Suprapubic skin (tissue), 4 donors: ENCODE results near the gene SLC47A2. TPM values are rescaled to one million over a fixed set of nuclear protein-coding genes. Genes with fewer than 3 reads are reported as not detected.
A peak's percentile ranks its signal among the peaks of the same experiment; 100 is the strongest.

ENCODE experiments used
- DNase-seq, 2 donors: peaks; one replicate each; pipeline ENCODE4 v3.0.0-alpha.2; 2019; ENCODE audit warnings: low spot score in 2 of 2
- H3K27ac ChIP-seq: fragments of 200-600 bp; sonication (generic); one replicate; pipeline ENCODE4 v1.5.1; 2019
- H3K27me3 ChIP-seq: fragments of 200-600 bp; sonication (generic); one replicate; pipeline ENCODE4 v1.5.1; 2019
- H3K36me3 ChIP-seq: fragments of 200-600 bp; sonication (generic); one replicate; pipeline ENCODE4 v1.5.1; 2019
- H3K4me1 ChIP-seq: fragments of 200-600 bp; sonication (generic); one replicate; pipeline ENCODE4 v1.5.1; 2019
- H3K4me3 ChIP-seq: fragments of 200-600 bp; sonication (generic); one replicate; pipeline ENCODE4 v1.5.1; 2019; ENCODE audit warnings: mild to moderate bottlenecking
- H3K9me3 ChIP-seq: fragments of 200-600 bp; sonication (generic); one replicate; pipeline ENCODE4 v1.5.1; 2019
- EP300 ChIP-seq: sonication (generic); formaldehyde crosslinking; IDR thresholded peaks from one replicate; pipeline ENCODE4 v1.6.1; 2017; ENCODE audit warnings: antibody characterized with exemption
- POLR2A ChIP-seq, 2 donors: fragments of 450-650 bp; IDR thresholded peaks; one replicate each; pipeline ENCODE4 v1.6.1; 2017; ENCODE audit warnings: antibody characterized with exemption in 2 of 2, mild to moderate bottlenecking in 2 of 2, moderate library complexity in 2 of 2
- POLR2AphosphoS5 ChIP-seq, 3 donors: sonication (generic); formaldehyde crosslinking; IDR thresholded peaks; one replicate each; pipeline ENCODE4 v1.6.1; 2017; ENCODE audit warnings: antibody characterized with exemption in 3 of 3
- WGBS: methylation state at CpG from one replicate; pipeline ENCODE4 v1.1.5; 2018; 5-methylcytosine and 5-hydroxymethylcytosine counted together
- total RNA-seq, 4 donors: library from RNA; depleted of rRNA; stranded (reverse); fragments of >200 nt; gene quantifications; one replicate each; pipeline ENCODE4 v1.1.0, GENCODE V29; 2016
- TF ChIP-seq, protein P1 (sequence below), 2 donors: fragments of 200-600 bp in 1 of 2; fragments of 450-650 bp in 1 of 2; sonication (generic) in 1 of 2; IDR thresholded peaks; one replicate each; pipeline ENCODE4 v1.5.1; 2016 to 2019; ENCODE audit warnings: antibody characterized with exemption in 2 of 2, mild to moderate bottlenecking in 1 of 2, moderate library complexity in 1 of 2

The SLC47A2 gene
- total RNA-seq, 4 donors from 2014 or later, result 0.96 to 7.9 (median 2.5) TPM; not detected in 1

DNA sequence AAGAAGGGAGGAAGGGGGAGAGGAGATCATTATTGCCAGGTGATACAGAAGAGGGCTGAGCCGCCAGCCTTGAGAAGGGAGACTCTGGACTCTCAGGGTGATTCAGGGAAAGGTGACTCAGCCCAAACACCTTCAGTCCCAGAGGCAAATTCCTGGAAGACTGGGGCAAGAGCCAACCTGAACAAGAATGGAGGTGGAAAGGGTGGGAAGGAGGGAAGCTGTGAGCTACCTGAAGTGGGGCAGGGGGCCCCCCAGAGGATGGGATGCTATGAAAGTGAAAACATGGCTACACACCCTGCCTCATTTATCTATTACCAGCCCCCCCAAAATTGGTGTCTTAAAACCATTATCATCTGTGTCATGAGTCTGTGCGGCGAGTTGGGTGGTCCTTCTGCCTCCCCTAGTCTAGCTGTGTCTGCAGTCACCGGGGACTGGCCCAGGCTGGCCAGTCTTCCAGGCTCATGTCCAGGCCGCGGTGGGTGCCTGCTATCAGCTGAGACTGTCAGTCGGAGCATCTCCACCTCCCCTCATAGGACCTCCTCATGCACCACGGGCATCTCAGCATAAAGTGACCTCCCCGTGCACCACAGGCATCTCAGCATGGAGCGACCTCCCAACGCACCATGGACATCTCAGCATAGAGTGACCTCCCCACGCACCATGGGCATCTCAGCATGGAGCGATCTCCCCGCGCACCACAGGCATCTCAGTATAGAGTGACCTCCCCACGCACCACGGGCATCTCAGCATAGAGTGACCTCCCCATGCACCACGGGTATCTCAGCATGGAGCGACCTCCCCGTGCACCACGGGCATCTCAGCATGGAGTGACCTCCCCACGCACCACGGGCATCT is 3.2 kb upstream of the SLC47A2 start:
- H3K27ac ChIP-seq, result no peak overlapping the region
- WGBS, result 88% methylated on average over 16 of the region's 23 CpGs
- peaks cover 63% of the 10 kb centered on the region for H3K4me1 ChIP-seq
- DNase-seq, result peak in 1 of 2 donors; percentile 59
- H3K4me3 ChIP-seq, result no peak overlapping the region
- no peak for TF ChIP-seq POLR2AphosphoS5 (IDR thresholded peaks at IDR 0.05)
- TF ChIP-seq, protein P1, sequence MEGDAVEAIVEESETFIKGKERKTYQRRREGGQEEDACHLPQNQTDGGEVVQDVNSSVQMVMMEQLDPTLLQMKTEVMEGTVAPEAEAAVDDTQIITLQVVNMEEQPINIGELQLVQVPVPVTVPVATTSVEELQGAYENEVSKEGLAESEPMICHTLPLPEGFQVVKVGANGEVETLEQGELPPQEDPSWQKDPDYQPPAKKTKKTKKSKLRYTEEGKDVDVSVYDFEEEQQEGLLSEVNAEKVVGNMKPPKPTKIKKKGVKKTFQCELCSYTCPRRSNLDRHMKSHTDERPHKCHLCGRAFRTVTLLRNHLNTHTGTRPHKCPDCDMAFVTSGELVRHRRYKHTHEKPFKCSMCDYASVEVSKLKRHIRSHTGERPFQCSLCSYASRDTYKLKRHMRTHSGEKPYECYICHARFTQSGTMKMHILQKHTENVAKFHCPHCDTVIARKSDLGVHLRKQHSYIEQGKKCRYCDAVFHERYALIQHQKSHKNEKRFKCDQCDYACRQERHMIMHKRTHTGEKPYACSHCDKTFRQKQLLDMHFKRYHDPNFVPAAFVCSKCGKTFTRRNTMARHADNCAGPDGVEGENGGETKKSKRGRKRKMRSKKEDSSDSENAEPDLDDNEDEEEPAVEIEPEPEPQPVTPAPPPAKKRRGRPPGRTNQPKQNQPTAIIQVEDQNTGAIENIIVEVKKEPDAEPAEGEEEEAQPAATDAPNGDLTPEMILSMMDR (IDR thresholded peaks at IDR 0.05), result no peak
- TF ChIP-seq EP300, result no peak
- TF ChIP-seq POLR2A (IDR thresholded peaks at IDR 0.05), result no peak
- H3K36me3 ChIP-seq, result no peaks in the 10 kb centered on the region
- H3K27me3 ChIP-seq, result no peaks in the 10 kb centered on the region
- H3K9me3 ChIP-seq, result no peaks in the 10 kb centered on the region

DNA sequence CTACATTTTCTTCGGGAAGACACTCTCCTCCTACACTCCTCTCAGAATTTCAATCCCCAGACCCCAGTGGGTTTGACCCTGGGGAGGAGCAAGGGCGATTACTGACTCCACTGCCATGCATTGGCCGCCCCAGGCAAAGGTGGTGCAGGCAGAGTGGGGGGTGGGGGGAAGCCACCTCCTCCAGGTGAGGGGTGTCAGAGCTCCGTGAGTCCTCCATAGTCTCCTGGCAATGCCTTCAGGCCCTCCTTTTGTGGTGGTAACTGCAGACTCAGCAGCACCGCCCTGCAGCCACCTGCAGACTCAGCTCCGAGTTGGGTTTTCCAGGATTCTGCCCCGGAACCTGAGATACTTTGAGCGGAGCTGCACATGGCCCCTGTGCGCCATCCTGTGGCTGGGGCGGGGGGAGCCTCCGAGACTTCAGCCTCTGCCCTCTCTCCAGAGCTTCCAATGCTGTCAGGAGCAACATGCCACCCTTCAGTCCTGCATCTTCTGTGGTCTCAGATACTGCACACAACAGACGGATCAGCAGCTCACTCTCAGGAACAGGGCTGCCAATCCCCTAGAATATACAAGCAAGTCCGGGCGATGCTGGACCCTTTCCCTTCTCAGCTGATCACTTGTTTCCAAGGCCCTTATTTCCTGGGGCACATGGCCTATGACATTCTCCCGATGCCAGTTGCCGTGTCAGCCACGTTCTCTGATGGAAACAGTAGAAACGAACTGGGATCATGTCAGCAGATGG is 2.4 kb upstream of the SLC47A2 start:
- peaks cover 55% of the 10 kb centered on the region for H3K4me1 ChIP-seq

DNA sequence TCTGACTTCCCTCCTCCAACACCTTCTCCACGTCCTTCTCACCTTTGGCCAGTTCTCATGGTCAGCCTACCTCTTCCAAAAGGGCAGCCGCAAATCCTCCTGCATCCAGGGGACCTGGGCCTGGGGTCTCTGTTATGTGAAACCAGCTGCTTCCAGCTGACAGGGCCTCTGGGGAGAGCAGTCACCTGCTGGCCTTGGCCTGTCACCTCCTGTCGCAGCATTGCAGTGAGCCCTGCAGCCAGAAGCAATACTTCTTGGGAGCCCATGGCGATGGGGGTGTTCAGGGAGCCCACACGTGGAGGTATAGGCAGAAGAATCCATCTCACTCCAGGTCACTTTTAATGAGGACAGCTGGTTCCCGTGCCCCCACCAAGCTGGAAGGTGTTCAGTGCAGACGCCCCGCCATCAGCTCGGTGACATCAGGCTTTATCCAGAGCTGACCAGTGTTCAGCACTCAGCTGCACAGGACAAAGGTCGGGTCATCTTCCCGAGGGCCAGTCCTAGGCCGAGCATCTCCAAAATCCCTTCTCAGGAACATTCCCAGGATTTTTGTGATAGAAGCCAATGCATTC is 1.7 kb upstream of the SLC47A2 start:
- Histone ChIP-seq H3K4me1 (peaks cover 54% of the 10 kb centered on the region), H3K9me3 (no peaks in the 10 kb centered on the region), H3K4me3 (no peak overlapping the region), H3K27ac (no peak overlapping the region), H3K36me3 (no peaks in the 10 kb centered on the region), H3K27me3 (no peaks in the 10 kb centered on the region)
- 80% methylated on average over 12 of the region's 12 CpGs for WGBS
- TF ChIP-seq POLR2AphosphoS5 (IDR thresholded peaks at IDR 0.05), result no peak
- no peak for TF ChIP-seq EP300
- no peak for TF ChIP-seq POLR2A (IDR thresholded peaks at IDR 0.05)
- TF ChIP-seq, protein P1 (IDR thresholded peaks at IDR 0.05), result no peak
- DNase-seq, result no peak

More for the DNA sequence above, 2.4 kb upstream of the SLC47A2 start:
- no peak for DNase-seq
- H3K27ac ChIP-seq, result no peak overlapping the region
- no peaks in the 10 kb centered on the region for H3K9me3 ChIP-seq
- no peak overlapping the region for H3K4me3 ChIP-seq
- no peaks in the 10 kb centered on the region for H3K36me3 ChIP-seq
- 69% methylated on average over 10 of the region's 18 CpGs for WGBS
- no peaks in the 10 kb centered on the region for H3K27me3 ChIP-seq
- TF ChIP-seq EP300 (no peak), POLR2AphosphoS5 (IDR thresholded peaks at IDR 0.05) (no peak), POLR2A (IDR thresholded peaks at IDR 0.05) (no peak)
- TF ChIP-seq, protein P1 (IDR thresholded peaks at IDR 0.05), result peak in 1 of 2 donors; percentile 28

DNA sequence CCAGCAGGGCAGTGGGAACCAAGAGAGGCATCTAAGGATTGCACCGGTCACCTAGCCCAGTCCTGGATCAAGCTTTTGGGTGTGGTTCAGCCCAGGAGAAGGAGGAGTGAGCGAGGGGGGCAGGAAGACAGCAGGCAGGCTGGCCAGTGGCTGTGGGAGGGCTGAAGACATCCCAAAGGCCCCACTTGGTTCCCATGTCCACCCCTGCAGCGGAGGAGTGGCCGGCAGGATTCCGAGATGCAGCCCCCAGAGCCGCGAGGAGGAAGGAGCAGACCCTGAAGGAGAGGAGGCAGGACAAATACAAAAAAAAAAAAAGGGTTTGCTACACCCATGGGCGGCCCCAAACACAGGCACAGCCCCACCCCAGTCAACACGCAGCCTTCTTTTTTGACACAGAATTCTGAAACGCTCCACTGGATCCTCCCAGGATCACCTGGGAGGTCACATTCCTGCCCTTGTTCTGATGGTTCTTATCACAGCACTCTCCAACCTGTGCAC is 1.1 kb upstream of the SLC47A2 start:
- Histone ChIP-seq H3K36me3 (no peaks in the 10 kb centered on the region), H3K27me3 (no peaks in the 10 kb centered on the region), H3K4me1 (peaks cover 54% of the 10 kb centered on the region), H3K4me3 (no peak overlapping the region), H3K27ac (no peak overlapping the region), H3K9me3 (no peaks in the 10 kb centered on the region)
- TF ChIP-seq EP300, result no peak
- TF ChIP-seq POLR2AphosphoS5 (IDR thresholded peaks at IDR 0.05), result no peak
- TF ChIP-seq, protein P1 (IDR thresholded peaks at IDR 0.05), result no peak
- TF ChIP-seq POLR2A (IDR thresholded peaks at IDR 0.05), result no peak
- 65% methylated on average over 10 of the region's 10 CpGs for WGBS
- DNase-seq, result no peak

DNA sequence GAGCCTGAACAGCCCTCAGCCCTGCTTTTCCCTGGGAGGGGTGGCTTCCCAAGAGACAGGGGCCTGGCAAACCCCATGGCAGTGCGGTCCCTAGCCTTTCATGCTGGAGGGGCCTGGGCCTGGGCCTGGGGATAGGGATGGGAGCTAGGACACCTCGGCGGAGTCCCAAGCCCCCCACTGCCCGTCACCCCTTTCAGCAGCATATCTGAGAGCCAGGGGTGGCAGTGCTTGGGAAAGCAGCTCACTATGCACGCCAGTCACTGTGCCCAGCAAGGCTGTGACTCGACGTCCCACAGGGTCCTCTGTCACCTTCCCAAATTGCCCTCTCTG is 612 bp upstream of the SLC47A2 start:
- DNase-seq, result no peak
- Histone ChIP-seq H3K9me3 (no peaks in the 10 kb centered on the region), H3K4me1 (peaks cover 54% of the 10 kb centered on the region), H3K4me3 (no peak overlapping the region), H3K36me3 (no peaks in the 10 kb centered on the region), H3K27ac (no peak overlapping the region), H3K27me3 (no peaks in the 10 kb centered on the region)
- TF ChIP-seq POLR2AphosphoS5 (IDR thresholded peaks at IDR 0.05), result no peak
- no peak for TF ChIP-seq EP300
- TF ChIP-seq POLR2A (IDR thresholded peaks at IDR 0.05), result no peak
- TF ChIP-seq, protein P1 (IDR thresholded peaks at IDR 0.05), result no peak
- 74% methylated on average over 3 of the region's 7 CpGs for WGBS
